Mesothelial cell of epicardium (in vitro differentiated cells): ENCODE results near the gene FBXW7. TPM values are rescaled to one million over a fixed set of nuclear protein-coding genes. Genes with fewer than 3 reads are reported as not detected.

Source experiments
- DNase-seq, 2 experiments: peaks; one replicate each; pipeline ENCODE4 v3.0.0; 2021; ENCODE audit warnings: low spot score in 2 of 2; ENCODE audit not compliant: unreplicated experiment in 2 of 2
- H3K27ac Mint-ChIP-seq: 2 replicates; pipeline ENCODE4 v1.8.0; 2021; ENCODE audit warnings: mixed read lengths
- H3K27me3 Mint-ChIP-seq: 2 replicates; pipeline ENCODE4 v1.8.0; 2021; ENCODE audit warnings: low read depth, mixed read lengths
- H3K36me3 Mint-ChIP-seq: 2 replicates; pipeline ENCODE4 v1.8.0; 2021; ENCODE audit warnings: mixed read lengths
- H3K4me1 Mint-ChIP-seq: 2 replicates; pipeline ENCODE4 v1.8.0; 2021; ENCODE audit warnings: mixed read lengths
- H3K4me3 Mint-ChIP-seq: 2 replicates; pipeline ENCODE4 v1.8.0; 2021; ENCODE audit warnings: mild to moderate bottlenecking, moderate library complexity, mixed read lengths
- H3K9me3 Mint-ChIP-seq: 2 replicates; pipeline ENCODE4 v1.8.0; 2021; ENCODE audit warnings: mixed read lengths
- CTCF ChIP-seq: fragments of 200-600 bp; sonication (generic); IDR thresholded peaks from one replicate; pipeline ENCODE4 v1.5.0; 2021; ENCODE audit warnings: antibody characterized with exemption; ENCODE audit not compliant: unreplicated experiment
- total RNA-seq: library from RNA; stranded (reverse); gene quantifications from 3 replicates; pipeline ENCODE4 v1.2.1, GENCODE V29; 2021

The FBXW7 gene
- total RNA-seq, 1 donor from 2014 or later = 46.4 TPM

GRCh38 chr4:152363904-152364303 lies 172.0 kb downstream of the FBXW7 start:
- Mint-ChIP-seq H3K4me3 (no peak overlapping the region), H3K27ac (no peak overlapping the region), H3K4me1 (peaks cover 1% of the 10 kb centered on the region), H3K36me3 (peaks cover 7% of the 10 kb centered on the region), H3K27me3 (no peaks in the 10 kb centered on the region), H3K9me3 (peaks cover 3% of the 10 kb centered on the region)
- TF ChIP-seq CTCF = no peak
- no peak for DNase-seq

GRCh38 chr4:152363086-152363485 lies 172.8 kb downstream of the FBXW7 start:
- peaks cover 3% of the 10 kb centered on the region for H3K9me3 Mint-ChIP-seq
- no peak overlapping the region for H3K4me3 Mint-ChIP-seq
- H3K4me1 Mint-ChIP-seq = peaks cover 4% of the 10 kb centered on the region
- no peak for TF ChIP-seq CTCF
- H3K27me3 Mint-ChIP-seq = no peaks in the 10 kb centered on the region
- H3K36me3 Mint-ChIP-seq = peaks cover 7% of the 10 kb centered on the region
- H3K27ac Mint-ChIP-seq = no peak overlapping the region
- no peak for DNase-seq

- H3K4me3 Mint-ChIP-seq = no peak overlapping the region
- no peaks in the 10 kb centered on the region for H3K9me3 Mint-ChIP-seq
- peaks cover 15% of the 10 kb centered on the region for H3K4me1 Mint-ChIP-seq
- DNase-seq = no peak
- H3K36me3 Mint-ChIP-seq = peaks cover 1% of the 10 kb centered on the region
- H3K27me3 Mint-ChIP-seq = no peaks in the 10 kb centered on the region
- H3K27ac Mint-ChIP-seq = no peak overlapping the region
- TF ChIP-seq CTCF = no peak
Measured at GRCh38 chr4:152360045-152360410, 175.9 kb downstream of the FBXW7 start.

GRCh38 chr4:152359208-152360044 lies 176.5 kb downstream of the FBXW7 start:
- Mint-ChIP-seq H3K27me3 (no peaks in the 10 kb centered on the region), H3K27ac (no peak overlapping the region), H3K4me1 (peaks cover 15% of the 10 kb centered on the region), H3K9me3 (no peaks in the 10 kb centered on the region), H3K36me3 (no peaks in the 10 kb centered on the region), H3K4me3 (no peak overlapping the region)
- no peak for TF ChIP-seq CTCF
- no peak for DNase-seq

GRCh38 chr4:152357206-152357605 lies 178.7 kb downstream of the FBXW7 start:
- peaks cover 31% of the 10 kb centered on the region for H3K4me1 Mint-ChIP-seq
- no peak for TF ChIP-seq CTCF

More at GRCh38 chr4:152357206-152357605, 178.7 kb downstream of the FBXW7 start:
- Mint-ChIP-seq H3K9me3 (no peaks in the 10 kb centered on the region), H3K27ac (peak overlapping the region; percentile 71), H3K27me3 (no peaks in the 10 kb centered on the region), H3K36me3 (no peaks in the 10 kb centered on the region), H3K4me3 (no peak overlapping the region)
- DNase-seq = no peak
